HG02798 (cell line): ENCODE measurements around the gene OGFOD3.

Experiments
- ATAC-seq: cut with Tn5 transposase; IDR thresholded peaks from one replicate; pipeline ENCODE4 v1.9.1; 2021; ENCODE audit warnings: mild to moderate bottlenecking; ENCODE audit not compliant: unreplicated experiment, poor library complexity

Gene OGFOD3

DNA sequence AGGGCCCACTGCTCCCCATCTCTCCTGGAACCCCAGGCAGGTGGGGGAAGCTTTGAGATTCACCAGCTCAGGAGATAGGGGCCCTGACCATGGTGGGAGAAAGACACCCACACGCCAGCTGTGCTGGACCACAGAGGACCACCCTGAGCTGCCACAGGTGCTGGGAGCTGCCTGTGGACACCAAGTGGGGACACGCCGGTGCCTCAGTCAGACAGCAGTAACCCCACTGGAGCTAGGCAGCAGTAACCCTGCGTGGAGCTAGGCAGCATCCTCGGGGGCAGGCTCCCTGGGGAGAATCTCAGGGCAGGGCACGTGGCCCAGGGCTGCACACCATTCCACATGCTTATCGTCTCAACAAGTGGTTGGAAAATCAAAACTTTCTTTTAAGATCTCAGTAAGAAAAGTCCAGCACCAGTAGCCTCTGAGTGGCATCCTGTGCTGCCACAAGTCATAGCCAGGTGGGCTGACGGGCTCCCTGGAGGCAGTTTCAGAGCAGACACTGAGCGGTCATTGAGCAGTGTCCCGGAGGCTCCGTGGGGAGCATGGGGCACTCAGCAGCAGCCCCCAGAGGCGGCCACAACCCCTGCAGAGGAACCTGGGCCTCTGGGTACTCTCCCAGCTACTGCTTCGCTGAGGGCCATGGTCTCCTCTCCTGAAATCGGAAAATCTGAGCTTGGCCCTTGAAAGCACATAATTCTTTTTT lies 8.2 kb downstream of the OGFOD3 start:
- ATAC-seq, result no peak

DNA sequence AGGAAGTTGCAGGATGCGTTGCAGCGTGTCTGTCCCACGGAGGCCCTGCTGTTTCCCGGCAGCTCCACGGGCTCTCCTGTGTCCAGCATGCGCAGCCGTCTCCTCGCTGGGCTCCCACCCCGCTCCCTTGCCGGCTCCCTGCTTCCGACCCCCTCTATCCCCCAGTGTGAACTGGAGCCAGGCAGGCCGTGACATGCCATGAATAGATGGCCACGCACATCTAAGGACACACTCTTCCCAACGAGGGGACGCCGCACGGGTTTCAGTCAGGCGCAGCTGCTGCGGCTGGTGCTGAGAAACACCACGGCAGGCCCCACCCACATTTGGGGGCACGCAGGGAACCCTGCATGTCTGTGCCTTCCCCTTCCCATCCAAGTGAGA lies 9.5 kb downstream of the OGFOD3 start:
- ATAC-seq, result no peak

DNA sequence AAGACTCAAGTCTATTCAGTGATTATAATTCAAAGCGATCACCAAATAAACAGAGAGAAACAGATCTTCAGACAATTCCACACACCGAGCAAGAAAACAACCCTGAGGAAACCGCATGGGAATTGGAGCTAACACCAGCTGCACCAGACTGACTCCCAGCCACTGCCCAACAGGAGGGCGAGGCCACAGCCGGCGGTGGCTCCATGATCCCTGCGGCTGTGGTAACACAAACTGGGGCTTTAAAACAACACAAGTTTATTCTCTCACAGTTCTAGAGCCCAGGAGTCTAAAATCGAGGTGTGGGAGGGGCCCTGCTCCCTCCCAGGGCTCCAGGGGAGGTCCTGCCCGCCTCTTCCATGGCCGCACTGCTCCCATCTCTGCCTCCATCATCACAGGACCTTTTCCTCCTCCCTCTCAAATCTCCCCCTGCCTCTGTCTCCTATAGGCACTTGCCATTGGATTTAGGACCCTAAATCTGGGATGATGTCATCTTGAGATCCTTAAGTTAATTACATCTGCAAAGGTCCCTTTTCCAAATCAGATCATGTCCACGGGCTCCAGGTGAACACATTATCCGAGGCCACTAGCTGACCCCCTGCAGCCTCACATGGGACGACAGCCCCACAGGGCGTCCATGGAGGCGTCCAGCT lies 10.0 kb downstream of the OGFOD3 start:
- ATAC-seq, result no peak

DNA sequence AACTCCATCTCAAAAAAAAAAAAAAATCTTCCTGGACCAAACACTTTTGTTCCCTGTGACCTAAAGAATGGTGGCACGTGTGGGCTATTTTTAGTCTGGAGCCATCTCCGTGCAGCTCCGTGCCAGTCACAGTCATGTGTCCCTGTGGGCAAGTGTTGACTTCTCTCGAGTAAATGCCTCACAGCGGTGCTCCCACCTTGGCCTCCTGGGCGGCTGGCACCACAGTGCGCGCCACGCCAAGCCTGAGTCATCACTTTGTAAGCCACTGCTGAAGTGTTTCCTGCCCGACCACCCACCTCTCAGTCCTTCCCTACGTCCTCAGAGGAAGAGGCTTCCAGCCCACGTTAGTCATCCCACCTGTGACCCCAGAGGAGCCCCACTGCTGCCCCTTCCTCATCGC lies 11.1 kb downstream of the OGFOD3 start:
- ATAC-seq, result no peak

DNA sequence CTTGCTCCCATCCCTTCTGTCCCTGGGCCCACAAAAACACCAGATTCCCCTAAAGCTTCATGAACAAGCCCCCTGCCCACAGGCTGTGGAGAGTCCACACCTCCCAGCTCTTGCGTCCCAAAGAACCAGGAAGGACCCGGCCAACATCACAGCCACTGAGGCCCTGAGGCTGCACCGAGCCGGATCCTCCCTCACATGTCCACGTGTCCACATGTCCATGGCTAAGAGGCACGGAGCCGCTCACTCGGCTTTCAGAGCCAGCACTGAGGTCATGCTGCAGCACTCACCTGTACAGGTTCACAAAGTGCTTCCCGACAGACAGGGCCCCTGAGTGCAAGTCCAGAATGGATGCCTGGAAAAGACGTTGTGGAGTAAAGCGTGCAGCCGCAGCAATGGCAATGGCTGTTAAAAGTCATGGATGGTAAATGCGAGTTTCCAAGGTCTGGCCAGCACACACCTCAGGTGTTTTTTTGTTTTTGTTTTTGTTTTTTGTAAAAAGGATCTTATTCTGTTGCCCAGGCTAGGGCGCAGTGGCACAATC lies 12.2 kb downstream of the OGFOD3 start:
- no peak for ATAC-seq

DNA sequence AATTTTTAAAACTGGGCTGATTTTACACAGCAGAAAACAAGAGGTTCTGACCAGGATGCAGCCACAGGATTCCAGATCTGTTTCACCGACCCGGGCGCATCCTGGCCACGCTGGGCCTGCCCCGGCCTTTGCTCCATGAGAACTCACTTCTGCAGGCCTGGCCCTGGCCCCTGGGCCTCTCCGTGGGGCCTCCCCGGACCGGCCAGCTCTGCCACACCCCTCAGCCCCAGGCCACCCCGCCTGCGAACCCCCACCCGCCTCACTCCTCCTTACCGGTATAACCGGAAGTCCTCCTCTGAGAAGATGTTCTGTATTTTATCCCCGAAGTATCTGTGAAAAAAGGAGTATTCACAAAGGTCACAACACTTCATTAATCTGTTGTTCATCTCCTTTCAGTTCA lies 13.3 kb downstream of the OGFOD3 start:
- no peak for ATAC-seq

DNA sequence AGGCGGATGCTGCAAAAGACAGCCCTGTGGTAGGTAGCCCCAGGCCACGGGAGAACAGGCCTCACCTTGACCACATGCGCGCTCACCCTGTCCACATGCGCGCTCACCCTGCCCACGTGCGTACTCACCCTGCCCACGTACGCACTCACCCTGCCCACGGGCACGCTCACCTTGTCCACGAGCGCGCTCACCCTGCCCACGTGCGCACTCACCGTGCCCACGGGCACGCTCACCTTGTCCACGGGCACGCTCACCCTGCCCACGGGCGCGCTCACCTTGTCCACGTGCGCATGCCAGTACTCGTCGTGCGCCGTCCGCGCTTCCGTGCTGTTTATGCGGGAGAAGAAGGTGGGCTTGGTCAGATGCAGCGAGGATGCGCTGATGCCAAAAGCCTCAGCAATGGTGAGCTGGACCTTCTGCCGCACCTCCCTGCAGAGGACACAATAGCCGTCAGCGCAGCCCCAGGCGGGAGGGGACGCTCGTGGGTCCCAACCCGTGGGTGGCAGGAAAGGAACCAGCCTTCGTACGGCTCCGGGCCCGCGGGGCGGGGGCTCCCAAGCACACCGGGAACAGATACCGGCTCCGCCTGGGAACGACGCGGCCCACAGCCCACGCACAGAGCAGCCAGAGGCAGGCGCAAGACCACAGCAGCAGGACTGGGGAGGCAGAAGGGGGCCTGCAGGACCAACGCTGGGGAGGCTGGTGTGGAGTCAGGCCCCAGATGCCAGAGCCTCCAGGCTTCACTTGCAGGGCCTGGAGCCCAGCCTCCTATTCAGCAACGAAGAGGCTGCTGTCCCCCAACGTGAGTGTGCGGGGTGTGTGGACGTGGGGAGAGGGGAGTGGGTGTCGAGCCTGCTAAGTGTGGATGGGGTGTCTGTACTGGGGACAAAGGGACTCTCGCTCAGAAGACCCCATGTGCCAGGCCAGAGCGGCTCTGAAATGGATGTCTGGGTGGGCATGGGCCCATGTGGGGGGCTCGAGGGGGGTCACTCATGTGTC lies 14.4 kb downstream of the OGFOD3 start:
- no peak for ATAC-seq

DNA sequence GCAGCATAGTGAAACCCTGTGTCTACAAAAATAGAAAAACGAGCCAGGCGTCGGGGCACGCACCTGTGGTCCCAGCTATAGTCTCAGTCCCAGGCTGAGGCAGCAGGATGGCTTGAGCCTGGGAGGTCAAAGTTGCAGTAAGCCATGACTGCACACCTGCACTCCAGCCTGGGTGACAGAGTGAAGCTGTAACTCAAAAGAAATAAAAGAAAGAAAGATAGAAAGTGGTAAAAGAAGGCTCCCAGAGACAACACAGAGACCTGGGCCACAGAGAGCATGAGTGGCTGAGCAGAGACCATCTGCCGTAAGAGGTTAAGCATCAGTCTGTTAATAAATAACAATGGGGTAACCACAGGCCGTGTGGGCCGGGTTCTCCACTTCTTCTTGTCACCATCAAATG lies 15.5 kb downstream of the OGFOD3 start:
- ATAC-seq, result peak; percentile 74

DNA sequence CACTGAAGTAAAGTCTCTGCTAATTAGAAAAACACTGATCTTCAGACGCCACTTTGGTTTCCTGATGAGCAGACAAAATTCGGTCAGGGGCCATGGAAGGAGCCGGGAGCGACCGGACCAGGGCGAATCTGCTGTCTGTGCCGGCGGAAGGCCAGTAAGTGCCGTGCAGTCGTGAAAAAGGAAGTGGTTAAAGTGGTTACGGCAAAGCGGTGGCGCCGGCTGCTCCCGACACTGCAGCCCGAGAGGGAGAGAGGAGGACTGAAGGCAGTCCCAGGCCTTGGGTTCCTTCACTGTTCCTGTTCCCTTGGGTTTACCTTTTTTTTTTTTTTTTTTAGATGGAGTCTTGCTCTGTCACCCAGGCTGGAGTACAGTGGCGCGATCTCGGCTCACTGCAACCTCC lies 17.6 kb downstream of the OGFOD3 start:
- no peak for ATAC-seq

DNA sequence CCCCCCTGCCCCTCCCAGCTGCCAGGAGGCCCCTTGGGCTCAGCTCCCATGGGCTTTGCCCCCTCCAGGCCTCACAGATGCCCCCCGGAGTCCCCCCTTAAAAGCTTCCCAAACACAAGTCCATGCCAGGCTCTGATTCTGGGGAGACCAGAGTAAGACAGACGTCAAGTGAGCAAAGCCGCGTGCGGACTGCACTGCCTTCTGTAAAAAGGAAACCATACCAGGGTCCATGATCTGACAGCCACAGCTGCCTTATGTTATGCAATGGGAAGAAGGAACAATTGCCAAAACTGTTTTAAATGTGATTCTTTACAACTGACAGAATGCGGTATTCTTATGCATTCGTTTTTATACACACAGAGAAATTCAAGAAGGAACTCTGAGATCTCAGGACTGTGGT lies 18.2 kb downstream of the OGFOD3 start:
- ATAC-seq, result no peak

DNA sequence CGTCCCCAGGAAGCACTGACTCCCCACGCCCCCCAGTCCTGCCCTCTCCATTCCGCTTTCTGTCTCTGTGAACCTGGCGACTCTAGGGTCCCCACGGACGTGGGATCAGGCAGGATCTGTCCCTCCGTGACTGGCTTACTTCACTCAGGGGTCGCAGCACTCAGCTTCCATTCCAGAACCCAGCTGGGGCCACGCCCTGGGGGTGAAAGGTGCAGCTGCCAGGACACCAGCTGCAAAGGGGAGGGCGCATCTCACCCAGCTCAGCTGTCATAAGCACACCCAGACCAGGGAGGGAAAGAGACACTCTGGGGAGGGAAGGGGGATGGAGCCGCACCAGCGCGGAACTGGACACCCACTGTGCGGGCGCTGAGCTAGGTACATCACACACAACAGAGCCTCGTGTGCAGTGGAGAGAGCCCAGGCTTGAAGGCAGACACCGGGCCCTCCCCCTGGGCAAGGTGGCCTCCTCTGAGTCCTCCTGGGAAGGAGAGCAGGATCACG lies 18.7 kb downstream of the OGFOD3 start:
- ATAC-seq, result no peak

DNA sequence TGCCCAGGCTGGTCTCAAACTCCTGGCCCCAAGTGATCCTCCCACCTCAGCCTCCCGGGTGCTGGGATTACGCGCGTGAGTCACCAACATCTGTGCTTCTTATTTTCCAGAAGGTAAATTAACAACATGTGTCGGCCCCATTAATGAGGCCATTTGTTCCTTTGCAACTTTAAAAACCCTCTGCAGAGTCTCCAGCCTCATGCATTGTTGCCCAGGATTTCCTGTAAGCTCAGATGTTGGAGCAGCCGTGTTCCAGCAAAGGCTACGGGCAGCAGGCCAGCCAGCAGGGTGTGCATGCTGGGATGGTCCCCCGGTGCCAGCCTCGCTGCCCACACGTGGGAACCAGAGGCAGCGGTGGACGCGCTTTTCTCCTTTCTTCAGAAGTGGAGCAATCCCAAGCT lies 19.3 kb downstream of the OGFOD3 start:
- no peak for ATAC-seq

DNA sequence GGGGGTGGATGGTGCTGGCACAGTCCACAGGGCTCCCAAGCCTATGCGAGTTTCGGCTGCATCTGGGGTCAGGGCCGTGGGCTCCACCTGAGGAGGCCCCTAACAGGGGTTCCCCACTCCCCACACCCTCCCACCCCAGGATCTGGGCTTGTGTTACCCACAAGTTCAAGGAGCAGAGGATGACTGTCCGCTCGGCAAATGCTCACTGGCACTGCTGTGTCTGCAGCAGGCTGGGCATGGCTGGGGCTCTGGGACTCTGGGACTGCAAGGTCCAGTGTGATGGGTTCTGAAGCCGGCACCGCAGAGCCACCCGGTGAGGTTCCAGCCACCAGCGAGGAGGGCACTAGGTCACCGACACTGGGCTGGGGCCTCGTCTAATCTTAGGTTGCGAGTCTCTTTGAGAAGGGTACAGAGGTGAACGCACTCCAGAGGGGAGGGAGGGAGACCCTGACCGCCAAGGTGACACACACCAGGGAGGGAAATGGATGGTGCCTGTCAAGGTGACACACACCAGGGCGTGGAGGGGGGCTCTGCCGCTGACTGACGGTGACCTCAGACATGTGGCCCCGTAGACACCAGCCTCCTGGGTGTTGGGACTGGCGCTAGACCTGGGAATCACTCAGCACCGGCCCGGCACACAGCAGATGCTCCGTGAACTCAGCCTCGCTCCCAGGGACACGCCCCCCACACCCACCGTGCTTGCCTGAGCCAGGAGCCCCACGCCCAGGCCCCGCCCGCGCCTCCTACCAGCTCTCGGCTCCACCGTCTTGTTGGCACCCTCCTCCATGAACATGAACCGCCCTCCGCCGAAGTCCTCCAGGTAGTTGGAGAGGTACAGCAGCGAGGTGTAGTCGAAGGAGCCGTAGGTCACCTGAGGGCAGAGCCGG lies 20.7 kb downstream of the OGFOD3 start:
- no peak for ATAC-seq

DNA sequence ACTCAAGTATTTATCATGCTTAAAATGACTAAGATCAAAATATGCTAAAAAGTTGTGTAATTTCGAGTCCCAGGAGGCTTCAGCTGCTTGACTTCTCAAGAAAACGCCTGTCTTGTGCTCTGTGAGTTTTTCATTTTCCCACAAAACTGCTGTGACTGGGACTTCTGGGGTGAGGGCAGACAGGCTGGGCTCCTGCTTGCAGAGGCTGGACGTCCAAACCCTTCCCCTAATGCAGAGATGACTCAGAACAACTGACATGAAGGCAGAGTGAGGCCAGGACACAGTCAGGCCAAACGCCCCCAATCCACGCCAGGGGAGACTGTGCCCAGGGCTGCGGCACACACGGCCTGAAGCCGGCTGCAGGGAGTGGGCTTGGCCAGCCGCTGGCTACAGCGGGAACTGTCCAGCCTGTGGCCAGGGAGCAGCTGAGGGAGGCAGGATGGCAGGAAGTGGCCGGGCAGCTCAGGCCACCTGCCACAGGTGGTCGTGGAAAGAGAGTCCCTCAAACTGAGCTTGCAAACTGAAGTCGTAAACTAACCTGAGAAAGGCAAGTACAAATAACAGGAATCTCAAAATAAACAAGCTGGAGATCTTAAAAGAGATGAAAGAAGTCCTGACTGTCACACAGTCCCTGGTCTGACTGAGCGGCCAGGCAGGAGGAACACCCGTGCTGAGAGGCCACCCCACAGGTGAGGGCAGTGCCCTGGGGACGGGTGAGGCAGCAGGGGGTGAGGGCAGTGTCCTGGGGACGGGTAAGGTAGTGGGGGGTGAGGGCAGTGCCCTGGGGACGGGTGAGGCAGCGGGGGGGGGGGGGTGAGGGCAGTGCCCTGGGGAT lies 21.6 kb downstream of the OGFOD3 start:
- ATAC-seq, result no peak

DNA sequence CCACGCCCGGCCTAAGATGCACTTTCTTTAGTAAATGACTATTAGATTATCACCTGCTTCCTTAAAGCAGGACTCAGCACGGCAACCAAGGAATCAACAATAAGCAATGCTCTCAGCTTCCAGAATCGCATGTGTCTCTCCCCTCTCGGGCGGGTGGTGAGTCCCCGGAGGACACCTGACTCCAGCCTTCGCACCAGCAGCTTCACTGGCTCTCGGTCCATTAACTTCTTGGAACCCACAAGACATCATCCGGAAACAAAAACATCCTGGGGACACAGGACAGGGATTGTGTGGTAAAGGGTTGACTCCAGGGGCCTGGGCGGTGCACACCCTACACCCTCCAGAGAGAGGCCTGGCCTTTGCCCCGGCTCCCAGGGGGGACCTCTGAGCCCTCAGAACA lies 24.1 kb downstream of the OGFOD3 start:
- no peak for ATAC-seq

DNA sequence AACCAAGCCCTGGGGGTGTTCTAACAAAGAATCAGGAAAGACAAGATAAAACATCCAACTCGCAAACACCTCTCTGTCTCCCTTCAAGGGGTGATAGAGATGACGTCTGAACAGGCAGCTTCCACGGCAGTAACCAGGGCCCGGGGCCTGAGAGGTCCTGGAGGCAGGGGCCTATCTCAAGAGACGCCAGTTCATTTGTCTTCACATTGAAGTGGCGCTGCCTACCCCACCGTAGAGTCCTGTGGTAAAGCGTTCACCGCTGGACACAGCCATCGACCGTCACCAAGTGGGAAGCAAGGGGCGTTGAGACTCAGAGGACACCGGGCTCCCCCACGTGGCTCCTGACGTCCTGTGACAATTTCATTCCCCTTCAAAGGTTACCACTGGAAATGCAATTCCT lies 25.4 kb downstream of the OGFOD3 start:
- no peak for ATAC-seq

DNA sequence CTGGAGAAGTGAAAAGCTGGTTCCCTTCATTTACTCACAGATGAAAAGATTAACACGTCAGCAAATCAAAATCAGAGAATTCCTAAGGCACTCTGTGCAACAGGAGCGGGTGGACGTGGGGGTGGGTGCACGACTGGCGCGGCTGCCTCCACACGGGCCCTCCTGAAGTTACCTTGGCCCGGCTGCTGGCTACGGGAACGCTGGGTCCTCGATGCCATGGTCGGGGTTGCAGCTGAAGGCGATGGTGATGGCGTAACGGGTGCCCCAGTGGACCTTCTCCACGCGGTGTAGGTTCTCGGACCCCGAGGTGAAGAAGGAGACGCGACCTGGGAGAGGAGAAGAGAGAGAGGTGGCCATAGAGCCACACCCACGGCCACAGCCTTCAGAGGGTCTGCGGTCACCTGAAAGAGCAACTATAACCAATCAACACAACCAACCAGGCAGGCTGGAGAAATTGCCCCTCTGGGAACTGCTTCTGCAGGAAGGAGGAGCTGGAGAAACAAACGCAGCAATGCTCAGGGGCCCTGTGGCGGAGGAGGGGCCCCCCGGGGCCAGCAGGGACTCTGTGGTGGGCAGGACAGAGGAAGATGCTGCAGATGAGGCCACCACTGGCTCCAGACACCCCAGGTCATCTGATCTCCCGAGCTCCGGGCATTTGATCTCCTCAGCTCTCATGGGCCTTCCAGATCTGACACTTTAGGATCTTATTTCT lies 26.0 kb downstream of the OGFOD3 start:
- no peak for ATAC-seq

DNA sequence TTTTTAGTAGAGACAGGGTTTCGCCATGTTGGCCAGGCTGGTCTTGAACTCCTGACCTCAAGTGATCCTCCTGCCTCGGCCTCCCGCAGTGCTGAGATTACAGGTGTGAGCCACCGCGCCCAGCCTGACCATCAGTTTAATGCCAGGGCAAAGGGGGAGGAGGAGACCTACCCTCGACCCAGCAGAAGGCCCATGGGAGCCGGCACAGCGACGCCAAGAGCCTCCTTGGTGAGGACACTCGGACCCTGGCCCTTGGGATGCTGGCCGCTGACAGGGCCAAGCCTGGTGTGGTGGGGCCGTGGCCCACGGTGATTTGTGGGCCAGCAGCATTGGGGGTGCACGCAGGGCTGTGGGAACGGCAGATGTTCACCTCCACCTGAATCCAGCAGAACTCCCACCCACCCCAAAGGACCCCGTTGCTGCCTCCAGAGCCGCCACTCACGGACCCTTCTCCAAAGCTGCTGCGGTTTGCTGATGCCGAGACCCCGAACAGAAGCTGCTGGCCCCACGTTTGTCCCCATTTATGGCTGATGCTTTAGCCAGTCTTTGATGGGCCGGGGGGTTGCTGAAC lies 26.8 kb downstream of the OGFOD3 start:
- no peak for ATAC-seq
